Stimulated activated naive B cell treated with anti-CD40 and anti-IgM and Interleukin-4, amounts not matched to agents 10 μg/mL and 1 μg/mL and 100 μg/mL, for 72 hours (primary cell): Measurements from ENCODE around the gene CBLC.

ENCODE experiments used
- ATAC-seq, 2 donors: fragments of 150-1000 bp; cut with Tn5 transposase; replicated peaks; 2 replicates each; pipeline ENCODE4 v1.10.0; 2021; ENCODE audit warnings: moderate library complexity in 1 of 2
- DNase-seq: peaks from one replicate; pipeline ENCODE4 v3.0.0; 2021
- H3K27ac Mint-ChIP-seq: one replicate; pipeline ENCODE4 v1.8.0; 2022; ENCODE audit warnings: mild to moderate bottlenecking, mixed read lengths
- H3K27me3 Mint-ChIP-seq, 2 donors: one replicate each; pipeline ENCODE4 v1.8.0; 2022; ENCODE audit warnings: mixed read lengths in 2 of 2
- H3K36me3 Mint-ChIP-seq, 2 donors: one replicate each; pipeline ENCODE4 v1.8.0; 2022; ENCODE audit warnings: mixed read lengths in 2 of 2, mild to moderate bottlenecking in 1 of 2
- H3K4me1 Mint-ChIP-seq, 2 donors: one replicate each; pipeline ENCODE4 v1.8.0; 2022; ENCODE audit warnings: mixed read lengths in 2 of 2, mild to moderate bottlenecking in 1 of 2
- H3K4me3 Mint-ChIP-seq, 2 donors: one replicate each; pipeline ENCODE4 v1.8.0; 2022; ENCODE audit warnings: mild to moderate bottlenecking in 2 of 2, mixed read lengths in 2 of 2, moderate library complexity in 1 of 2
- H3K9me3 Mint-ChIP-seq, 2 donors: one replicate each; pipeline ENCODE4 v1.8.0; 2022; ENCODE audit warnings: mixed read lengths in 2 of 2, mild to moderate bottlenecking in 1 of 2

CBLC gene

DNA sequence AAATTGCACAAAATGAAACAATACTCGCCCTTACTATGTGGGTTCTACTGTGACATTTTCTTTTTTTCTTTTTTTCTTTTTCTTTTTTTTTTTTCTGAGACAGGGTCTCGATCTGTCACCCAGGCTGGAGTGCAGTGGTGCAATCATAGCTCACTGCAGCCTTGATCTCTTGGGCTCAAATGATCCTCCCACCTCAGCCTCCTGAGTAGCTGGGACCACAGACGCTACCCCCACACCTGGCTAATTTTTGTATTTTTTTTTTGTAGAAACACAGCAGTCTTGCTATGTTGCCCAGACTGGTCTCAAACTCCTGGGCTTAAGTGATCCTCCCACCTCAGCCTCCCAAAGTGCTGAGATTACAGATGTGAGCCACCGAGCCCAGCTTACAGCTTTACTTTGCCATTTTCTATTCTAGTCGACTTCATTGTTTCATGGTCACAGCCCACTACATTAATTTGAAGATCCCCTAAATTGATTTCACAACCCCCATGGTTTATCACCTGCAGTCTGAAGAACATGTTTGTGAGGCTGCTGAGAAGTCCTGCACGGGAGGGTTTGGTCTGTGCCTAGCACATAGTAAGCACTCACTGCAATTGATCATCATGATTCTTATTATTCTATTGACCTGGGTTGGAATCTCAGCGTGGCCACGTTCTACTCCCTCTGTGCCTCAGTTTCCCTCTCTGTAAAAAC, 25.4 kb upstream of the CBLC start:
- H3K4me3 Mint-ChIP-seq: peak overlapping the region; percentile 96 to 98
- H3K4me1 Mint-ChIP-seq: peaks cover 55 to 78% of the 10 kb centered on the region in 2 donors
- H3K27me3 Mint-ChIP-seq: no peaks in the 10 kb centered on the region
- H3K27ac Mint-ChIP-seq: peak overlapping the region; percentile 98
- H3K36me3 Mint-ChIP-seq: peaks cover 26 to 50% of the 10 kb centered on the region in 2 donors
- DNase-seq (no peak), ATAC-seq (no peak)
- no peaks in the 10 kb centered on the region for H3K9me3 Mint-ChIP-seq

GRCh38 chr19:44752816-44753625, 24.7 kb upstream of the CBLC start:
- Mint-ChIP-seq H3K36me3 (peaks cover 32 to 55% of the 10 kb centered on the region in 2 donors), H3K4me3 (peak overlapping the region; percentile 96 to 98), H3K27ac (peak overlapping the region; percentile 98), H3K27me3 (no peaks in the 10 kb centered on the region), H3K9me3 (no peaks in the 10 kb centered on the region), H3K4me1 (peaks cover 50 to 71% of the 10 kb centered on the region in 2 donors)
- ATAC-seq (peak; percentile 85 to 87), DNase-seq (peak; percentile 96)

DNA sequence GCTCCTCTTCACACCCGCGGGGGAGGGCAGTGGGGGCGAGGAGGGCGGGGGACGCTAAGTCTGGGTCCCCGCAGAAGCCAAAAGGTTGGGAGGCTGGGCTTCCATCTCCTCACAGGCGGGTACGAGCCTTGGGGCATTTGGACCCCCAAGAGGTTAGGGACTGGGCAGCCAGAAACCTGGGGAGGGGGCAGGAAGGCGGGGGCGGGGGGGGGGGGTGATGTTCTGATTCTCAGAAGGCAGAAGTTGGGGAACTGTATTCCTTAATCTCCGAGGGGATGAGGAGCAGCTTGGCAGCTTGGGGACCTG, 24.1 kb upstream of the CBLC start:
- peaks cover 50 to 70% of the 10 kb centered on the region in 2 donors for H3K4me1 Mint-ChIP-seq
- ATAC-seq (no peak), DNase-seq (no peak)
- H3K36me3 Mint-ChIP-seq: peaks cover 36 to 61% of the 10 kb centered on the region in 2 donors
- peak overlapping the region; percentile 96 to 98 for H3K4me3 Mint-ChIP-seq
- no peaks in the 10 kb centered on the region for H3K27me3 Mint-ChIP-seq
- H3K9me3 Mint-ChIP-seq: no peaks in the 10 kb centered on the region
- H3K27ac Mint-ChIP-seq: peak overlapping the region; percentile 98

DNA sequence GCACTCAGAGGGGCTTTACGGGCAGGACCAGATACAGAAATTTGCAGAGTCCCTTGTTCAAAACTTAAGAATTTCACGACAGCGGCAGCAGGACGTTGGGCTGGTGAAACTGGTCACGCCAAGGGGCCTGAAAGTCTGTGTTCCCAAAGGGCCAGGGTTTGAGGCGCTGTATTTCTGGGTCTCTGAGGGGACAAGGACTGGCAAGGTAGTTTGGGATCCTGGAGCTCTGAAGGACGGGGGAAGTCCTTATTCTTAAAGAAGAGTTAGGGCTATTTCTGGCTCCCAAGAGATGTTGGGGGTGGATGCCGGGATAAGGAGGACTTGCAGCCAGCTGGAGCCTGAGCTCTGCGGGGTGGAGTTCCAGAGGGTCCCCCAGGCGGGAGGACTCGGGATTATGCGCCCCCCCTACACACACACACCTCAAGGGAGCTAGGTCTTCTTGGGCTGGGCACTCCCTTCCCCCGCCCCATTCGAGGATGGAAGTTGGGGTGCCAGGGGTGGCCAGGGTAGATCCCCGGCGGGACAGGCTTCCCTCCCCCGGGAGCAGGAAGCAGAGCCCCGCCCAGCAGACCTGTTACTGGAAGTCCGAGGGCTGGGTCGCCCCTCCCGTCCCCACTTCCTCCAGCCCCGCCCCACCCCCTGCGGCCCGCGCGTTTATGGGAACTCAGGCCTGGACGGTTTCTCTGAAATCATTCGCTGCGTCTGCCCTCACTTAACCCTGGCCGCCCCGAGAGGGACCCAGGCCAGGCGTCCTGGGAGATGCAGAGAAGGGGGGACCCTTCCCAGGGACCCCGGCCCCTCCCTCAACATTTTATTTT, 23.5 kb upstream of the CBLC start:
- peak; percentile 34 to 38 for ATAC-seq
- Mint-ChIP-seq H3K4me3 (peak overlapping the region; percentile 96 to 98), H3K27me3 (no peaks in the 10 kb centered on the region), H3K9me3 (no peaks in the 10 kb centered on the region), H3K36me3 (peaks cover 37 to 65% of the 10 kb centered on the region in 2 donors), H3K27ac (peak overlapping the region; percentile 98), H3K4me1 (peaks cover 50 to 69% of the 10 kb centered on the region in 2 donors)
- peak; percentile 59 for DNase-seq

GRCh38 chr19:44754750-44755080, 23.0 kb upstream of the CBLC start:
- Mint-ChIP-seq H3K36me3 (peaks cover 35 to 65% of the 10 kb centered on the region in 2 donors), H3K4me1 (peaks cover 46 to 63% of the 10 kb centered on the region in 2 donors), H3K27me3 (no peaks in the 10 kb centered on the region), H3K9me3 (no peaks in the 10 kb centered on the region), H3K27ac (peak overlapping the region; percentile 98), H3K4me3 (peak overlapping the region; percentile 96 to 98)
- no peak for DNase-seq
- ATAC-seq: no peak

DNA sequence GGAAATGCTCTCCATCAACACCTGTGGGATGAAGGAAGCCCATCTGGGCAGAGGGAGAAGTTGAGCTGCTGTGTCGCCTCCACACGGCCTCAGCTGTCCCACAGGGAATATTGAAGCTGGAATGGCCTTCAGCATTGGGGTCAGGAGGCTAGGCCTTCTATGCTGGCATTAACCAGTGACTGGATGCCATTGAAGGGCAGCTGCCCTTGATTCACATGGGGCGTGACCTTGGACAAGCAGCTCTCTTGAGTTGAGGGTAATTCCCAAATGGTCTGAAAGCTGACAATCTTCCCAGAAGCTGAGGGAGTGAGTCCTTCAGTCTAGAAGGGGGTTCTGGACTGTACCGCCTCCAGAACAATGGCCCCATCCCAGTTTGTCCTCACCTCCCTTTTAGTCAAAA, 22.5 kb upstream of the CBLC start:
- peaks cover 36 to 65% of the 10 kb centered on the region in 2 donors for H3K36me3 Mint-ChIP-seq
- H3K9me3 Mint-ChIP-seq: no peaks in the 10 kb centered on the region
- H3K27ac Mint-ChIP-seq: peak overlapping the region; percentile 98
- H3K4me1 Mint-ChIP-seq: peaks cover 44 to 58% of the 10 kb centered on the region in 2 donors
- peak overlapping the region; percentile 96 to 98 for H3K4me3 Mint-ChIP-seq
- ATAC-seq (no peak), DNase-seq (no peak)
- H3K27me3 Mint-ChIP-seq: no peaks in the 10 kb centered on the region

GRCh38 chr19:44756089-44756562, 21.6 kb upstream of the CBLC start:
- Mint-ChIP-seq H3K4me1 (peaks cover 36 to 49% of the 10 kb centered on the region in 2 donors), H3K4me3 (peak overlapping the region in 1 of 2 donors; percentile 44), H3K9me3 (no peaks in the 10 kb centered on the region), H3K27ac (peak overlapping the region; percentile 59), H3K36me3 (peaks cover 40 to 61% of the 10 kb centered on the region in 2 donors), H3K27me3 (no peaks in the 10 kb centered on the region)
- ATAC-seq: no peak
- no peak for DNase-seq

- H3K27ac Mint-ChIP-seq: no peak overlapping the region
- H3K27me3 Mint-ChIP-seq: no peaks in the 10 kb centered on the region
- H3K9me3 Mint-ChIP-seq: no peaks in the 10 kb centered on the region
- peaks cover 30 to 38% of the 10 kb centered on the region in 2 donors for H3K4me1 Mint-ChIP-seq
- H3K4me3 Mint-ChIP-seq: no peak overlapping the region
- ATAC-seq (no peak), DNase-seq (no peak)
- H3K36me3 Mint-ChIP-seq: peaks cover 34 to 51% of the 10 kb centered on the region in 2 donors
Measured at GRCh38 chr19:44757057-44757734, 20.5 kb upstream of the CBLC start.

- Mint-ChIP-seq H3K36me3 (peaks cover 28 to 45% of the 10 kb centered on the region in 2 donors), H3K4me1 (peaks cover 23 to 31% of the 10 kb centered on the region in 2 donors), H3K4me3 (no peak overlapping the region), H3K27me3 (no peaks in the 10 kb centered on the region), H3K27ac (peak overlapping the region; percentile 37), H3K9me3 (no peaks in the 10 kb centered on the region)
- DNase-seq: no peak
- ATAC-seq: no peak
Measured at GRCh38 chr19:44757735-44758505, 19.8 kb upstream of the CBLC start.

- peaks cover 19 to 25% of the 10 kb centered on the region in 2 donors for H3K4me1 Mint-ChIP-seq
- no peaks in the 10 kb centered on the region for H3K9me3 Mint-ChIP-seq
- peaks cover 28 to 45% of the 10 kb centered on the region in 2 donors for H3K36me3 Mint-ChIP-seq
- DNase-seq: no peak
- H3K27ac Mint-ChIP-seq: peak overlapping the region; percentile 37
- no peaks in the 10 kb centered on the region for H3K27me3 Mint-ChIP-seq
- no peak for ATAC-seq
- H3K4me3 Mint-ChIP-seq: no peak overlapping the region
Measured at GRCh38 chr19:44758596-44758995, 19.1 kb upstream of the CBLC start.

DNA sequence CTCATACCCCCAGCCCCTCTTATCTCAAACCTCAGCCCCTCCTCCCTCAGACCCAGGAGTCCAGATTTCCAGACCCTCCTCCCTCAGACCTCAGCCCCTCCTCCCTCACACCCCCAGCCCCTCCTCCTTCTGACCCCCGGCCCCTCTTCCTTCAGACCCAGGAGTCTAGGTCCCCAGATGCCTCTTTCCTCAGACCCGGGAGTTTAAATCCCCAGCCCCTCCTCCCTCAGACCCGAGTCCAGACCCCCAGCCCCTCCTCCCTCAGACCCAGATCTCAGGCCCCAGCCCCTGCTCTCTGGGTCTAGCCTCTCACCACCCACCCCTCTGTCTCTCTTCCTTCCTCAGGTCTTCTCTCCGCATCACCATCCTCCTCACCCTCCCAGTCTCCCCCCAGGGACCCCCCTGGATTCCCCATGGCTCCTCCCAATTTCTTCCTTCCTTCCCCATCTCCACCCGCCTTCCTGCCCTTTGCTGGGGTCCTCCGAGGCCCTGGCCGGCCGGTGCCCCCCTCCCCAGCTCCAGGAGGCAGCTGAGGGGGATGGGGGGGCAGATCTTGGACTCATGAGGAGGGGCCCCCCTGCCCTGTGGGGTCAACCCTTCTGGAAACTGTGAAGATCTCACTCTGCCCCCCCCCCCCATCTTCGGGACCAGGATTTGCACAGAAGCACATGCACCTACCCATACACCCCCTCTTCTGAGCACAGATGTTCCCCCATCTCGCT, 18.4 kb upstream of the CBLC start:
- Mint-ChIP-seq H3K9me3 (no peaks in the 10 kb centered on the region), H3K4me1 (peaks cover 18 to 23% of the 10 kb centered on the region in 2 donors), H3K27me3 (no peaks in the 10 kb centered on the region), H3K4me3 (no peak overlapping the region), H3K36me3 (peaks cover 28 to 41% of the 10 kb centered on the region in 2 donors), H3K27ac (peak overlapping the region; percentile 79)
- DNase-seq (no peak), ATAC-seq (no peak)

DNA sequence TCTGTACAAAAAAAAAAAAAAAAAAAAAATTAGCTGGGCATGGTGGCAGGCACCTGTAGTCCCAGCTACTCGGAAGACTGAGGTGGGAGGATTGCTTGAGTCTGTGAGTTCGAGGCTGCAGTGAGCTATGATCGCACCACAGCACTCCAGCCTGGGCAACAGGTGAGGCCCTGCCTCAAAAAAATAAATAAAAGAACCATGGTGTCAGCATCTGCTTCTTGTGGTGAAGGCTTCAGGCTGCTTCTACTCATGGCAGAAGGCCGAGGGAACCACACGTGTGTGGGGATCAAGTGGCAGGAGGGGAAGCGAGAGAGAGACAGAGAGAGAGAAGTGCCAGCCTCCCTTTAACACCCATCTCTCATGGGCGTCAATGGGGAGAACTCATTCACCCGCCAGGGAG, 15.7 kb upstream of the CBLC start:
- peaks cover 5 to 9% of the 10 kb centered on the region in 2 donors for H3K4me1 Mint-ChIP-seq
- H3K27ac Mint-ChIP-seq: no peak overlapping the region
- no peaks in the 10 kb centered on the region for H3K27me3 Mint-ChIP-seq
- peak; percentile 39 to 45 for ATAC-seq
- peaks cover 24 to 30% of the 10 kb centered on the region in 2 donors for H3K36me3 Mint-ChIP-seq
- no peak for DNase-seq
- H3K4me3 Mint-ChIP-seq: no peak overlapping the region
- no peaks in the 10 kb centered on the region for H3K9me3 Mint-ChIP-seq
